ENCODE results near the gene CDKN2C. TPM values are rescaled to one million over a fixed set of nuclear protein-coding genes. Genes with fewer than 3 reads are reported as not detected.
A peak's percentile ranks its signal among the peaks of the same experiment; 100 is the strongest.
"Not testable (repeated sequence)": the region's sequence is repeated elsewhere in the genome, so short reads cannot be mapped to it uniquely, and the experiment has no call there.

CDKN2C gene
- total RNA-seq, 1 donor from 2014 or later: 18.1 TPM

GRCh38 chr1:50979937-50980336, 9.9 kb downstream of the CDKN2C start:
- DNase-seq: no peak

GRCh38 chr1:50980505-50980904, 10.5 kb downstream of the CDKN2C start:
- no peak for DNase-seq

- no peak for DNase-seq
Measured at GRCh38 chr1:50981741-50982140, 11.7 kb downstream of the CDKN2C start.

GRCh38 chr1:50982611-50983010, 12.6 kb downstream of the CDKN2C start:
- no peak for DNase-seq

- DNase-seq: no peak
Measured at GRCh38 chr1:50983219-50983802, 13.3 kb downstream of the CDKN2C start.

- DNase-seq: no peak
Measured at GRCh38 chr1:50985094-50985493, 15.0 kb downstream of the CDKN2C start.

- DNase-seq: no peak
Measured at GRCh38 chr1:50986653-50987052, 16.6 kb downstream of the CDKN2C start.

GRCh38 chr1:50989694-50990093, 19.6 kb downstream of the CDKN2C start:
- no peak for DNase-seq

GRCh38 chr1:50992532-50993318, 22.7 kb downstream of the CDKN2C start:
- no peak for DNase-seq

- DNase-seq: no peak
Measured at GRCh38 chr1:50993645-50994044, 23.6 kb downstream of the CDKN2C start.

- DNase-seq: no peak
Measured at GRCh38 chr1:50994997-50995396, 25.0 kb downstream of the CDKN2C start.

GRCh38 chr1:50995651-50996050, 25.6 kb downstream of the CDKN2C start:
- no peak for DNase-seq

- no peak for DNase-seq
Measured at GRCh38 chr1:50996083-50996482, 26.0 kb downstream of the CDKN2C start.

GRCh38 chr1:50999375-50999774, 29.3 kb downstream of the CDKN2C start:
- not testable (repeated sequence) for DNase-seq

GRCh38 chr1:51000160-51000559, 30.1 kb downstream of the CDKN2C start:
- no peak for DNase-seq

- no peak for DNase-seq
Measured at GRCh38 chr1:51000651-51001050, 30.6 kb downstream of the CDKN2C start.

GRCh38 chr1:51002516-51002915, 32.5 kb downstream of the CDKN2C start:
- DNase-seq: no peak

GRCh38 chr1:51005549-51005948, 35.5 kb downstream of the CDKN2C start:
- not testable (repeated sequence) for DNase-seq

- no peak for DNase-seq
Measured at GRCh38 chr1:51009381-51009780, 39.3 kb downstream of the CDKN2C start.

- no peak for DNase-seq
Measured at GRCh38 chr1:51014878-51015277, 44.8 kb downstream of the CDKN2C start.

- DNase-seq: peak; percentile 0
Measured at GRCh38 chr1:51019811-51020210, 49.8 kb downstream of the CDKN2C start.

All from skin of body (tissue), 2 donors.